NCI-H748 treated with DMSO at 0.1 percent for 48 hours (cell line): Measurements from ENCODE around the gene SIRT2.
"Not testable (repeated sequence)": the region's sequence is repeated elsewhere in the genome, so short reads cannot be mapped to it uniquely, and the experiment has no call there.

Experiments used
- DNase-seq: peaks from one replicate; lab custom pipeline; 2025; lab: John Stamatoyannopoulos, UW

Gene SIRT2

DNA sequence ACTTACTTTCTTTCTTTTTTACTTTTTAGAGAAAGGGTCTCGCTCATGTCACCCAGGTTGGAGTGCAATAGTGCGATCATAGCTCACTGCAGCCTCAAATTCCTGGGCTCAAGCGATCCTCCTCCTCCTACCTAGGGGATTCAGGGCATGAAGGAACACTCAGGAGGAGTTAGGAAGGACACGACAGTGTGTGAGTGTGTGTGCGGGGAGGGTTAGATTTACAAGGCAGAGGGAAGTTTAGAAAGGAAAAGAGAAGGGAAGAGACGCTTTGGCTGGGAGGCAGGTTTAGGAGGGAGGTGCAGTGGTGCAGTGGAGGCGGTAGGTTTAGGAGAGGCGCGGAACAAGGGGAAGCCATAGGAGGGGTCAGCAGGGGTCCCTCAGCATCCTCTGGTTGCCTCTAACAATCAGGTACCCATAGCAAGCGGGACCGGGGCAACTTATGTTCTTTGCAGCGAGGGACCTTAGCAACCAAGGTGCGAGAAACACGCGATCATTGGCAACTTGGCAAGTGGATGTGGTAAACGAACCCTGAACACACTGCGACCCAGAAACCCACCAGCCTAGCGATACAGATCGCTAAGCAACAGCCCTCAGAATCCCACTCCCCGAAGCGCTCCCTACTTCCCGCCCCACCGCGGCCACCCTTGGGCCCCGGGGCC, 501 bp downstream of the SIRT2 start:
- no peak for DNase-seq

DNA sequence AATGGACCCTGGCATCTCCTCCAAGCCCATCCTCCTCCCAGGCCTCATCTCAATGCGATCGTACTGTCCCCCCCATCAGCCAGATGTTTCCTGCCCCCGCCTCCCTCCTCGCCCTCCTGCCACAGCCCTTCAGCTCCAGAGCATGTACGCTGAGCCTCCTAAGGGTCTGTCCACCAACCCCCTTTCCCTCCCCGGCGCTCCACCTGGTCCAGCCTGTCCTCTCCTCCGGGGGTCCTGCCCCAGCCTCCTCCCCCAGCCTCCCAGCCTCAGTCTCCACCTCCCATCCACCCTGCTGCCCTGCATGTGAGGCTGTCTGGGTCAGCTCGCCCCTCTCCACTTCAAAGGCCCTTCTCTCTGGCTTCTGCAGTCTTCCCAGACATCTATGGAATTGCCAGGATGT, 4.5 kb downstream of the SIRT2 start:
- no peak for DNase-seq

DNA sequence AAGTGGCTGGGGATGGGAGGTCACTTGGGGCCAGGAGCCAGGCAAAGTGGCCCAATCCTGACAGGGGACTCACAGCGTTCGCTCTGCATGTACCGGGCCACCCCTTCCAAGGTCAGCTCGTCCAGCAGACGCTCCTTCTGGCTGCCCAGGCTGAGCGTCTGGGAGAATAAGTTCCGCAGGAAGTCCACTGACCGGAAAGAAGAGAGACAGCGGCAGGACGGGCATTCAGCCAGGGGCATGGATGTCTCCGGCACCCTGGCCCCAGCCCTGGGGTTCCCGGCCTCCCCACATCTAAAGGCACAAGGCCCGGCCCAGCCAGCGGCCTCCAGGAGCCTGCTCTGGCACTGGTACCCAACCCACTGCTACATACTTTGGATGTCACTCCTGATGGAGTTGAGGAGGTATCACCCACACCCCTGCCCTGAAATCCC, 6.1 kb downstream of the SIRT2 start:
- DNase-seq: no peak

DNA sequence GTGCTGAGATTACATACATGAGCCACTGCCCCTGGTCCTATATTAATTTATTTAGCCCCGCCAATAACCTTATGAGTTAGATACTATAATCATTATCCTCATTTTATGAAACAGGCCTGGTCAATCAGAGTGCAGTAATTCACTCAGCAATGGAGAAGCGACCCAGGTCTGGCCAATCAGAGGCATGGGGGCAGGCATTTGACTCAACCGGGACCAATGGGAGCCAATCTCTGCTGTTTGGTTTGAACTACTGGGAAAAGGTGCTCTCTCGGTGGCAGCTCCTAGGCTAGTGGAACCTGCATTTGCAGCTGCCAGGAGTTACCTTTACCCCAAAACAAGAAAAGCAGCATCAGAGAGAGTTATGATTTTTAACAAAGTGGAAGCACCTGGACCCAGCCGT, 6.6 kb downstream of the SIRT2 start:
- no peak for DNase-seq

DNA sequence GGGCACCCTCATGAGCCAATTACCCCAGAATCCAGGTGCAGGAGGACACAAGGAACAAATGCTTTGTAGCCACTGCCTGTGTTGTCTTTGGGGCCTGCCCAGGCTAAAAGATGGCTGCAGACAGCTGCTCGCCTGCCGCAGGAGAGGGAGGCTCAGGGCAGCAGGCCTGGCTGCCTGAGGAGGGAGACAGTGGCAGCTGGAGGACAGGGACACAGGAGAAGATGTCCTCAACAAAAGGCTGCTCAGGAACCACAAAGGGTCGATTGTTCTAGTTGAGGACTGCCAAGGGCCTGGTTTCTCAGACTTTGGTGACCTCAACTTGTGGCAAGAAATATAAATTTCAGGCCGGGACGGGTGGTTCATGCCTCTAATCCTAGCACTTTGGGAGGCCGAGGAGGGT, 7.6 kb downstream of the SIRT2 start:
- DNase-seq: no peak

DNA sequence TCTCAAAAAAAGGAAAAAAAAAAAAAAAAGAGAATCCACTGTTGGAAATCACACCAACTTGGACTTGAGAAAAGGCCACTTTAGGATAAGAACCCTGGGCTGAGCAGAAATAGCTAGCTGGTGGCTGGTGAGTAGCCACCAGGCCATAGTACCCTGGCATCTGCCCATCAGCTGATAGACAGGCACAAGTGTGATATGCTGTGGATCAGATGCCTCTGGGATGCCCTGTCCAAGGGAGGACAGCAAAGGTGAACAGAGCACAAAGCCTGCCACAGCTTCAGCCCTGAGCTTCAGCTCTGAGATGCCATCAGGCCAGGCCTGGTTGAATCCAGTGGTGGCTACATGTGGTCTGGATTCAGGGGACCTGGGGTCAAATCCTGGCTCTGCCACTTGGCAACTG, 8.7 kb downstream of the SIRT2 start:
- no peak for DNase-seq

DNA sequence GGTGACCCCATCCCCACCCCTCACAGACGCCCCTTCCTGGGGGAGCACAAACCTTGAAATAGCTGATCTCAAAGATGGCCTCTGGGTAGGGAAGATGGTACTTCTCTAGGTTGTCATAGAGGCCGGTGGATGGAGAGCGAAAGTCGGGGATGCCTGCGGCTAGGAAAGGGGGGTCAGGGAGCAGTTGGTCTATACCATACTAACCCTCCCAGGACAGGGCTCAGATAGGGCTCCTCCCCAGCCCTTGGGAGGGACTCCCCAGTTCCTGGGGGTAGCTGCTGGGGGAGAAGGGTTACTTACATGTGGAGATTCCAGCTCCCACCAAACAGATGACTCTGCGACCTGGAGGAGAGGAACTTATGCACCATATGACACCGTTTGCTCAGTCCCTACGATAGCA, 9.6 kb downstream of the SIRT2 start:
- no peak for DNase-seq

DNA sequence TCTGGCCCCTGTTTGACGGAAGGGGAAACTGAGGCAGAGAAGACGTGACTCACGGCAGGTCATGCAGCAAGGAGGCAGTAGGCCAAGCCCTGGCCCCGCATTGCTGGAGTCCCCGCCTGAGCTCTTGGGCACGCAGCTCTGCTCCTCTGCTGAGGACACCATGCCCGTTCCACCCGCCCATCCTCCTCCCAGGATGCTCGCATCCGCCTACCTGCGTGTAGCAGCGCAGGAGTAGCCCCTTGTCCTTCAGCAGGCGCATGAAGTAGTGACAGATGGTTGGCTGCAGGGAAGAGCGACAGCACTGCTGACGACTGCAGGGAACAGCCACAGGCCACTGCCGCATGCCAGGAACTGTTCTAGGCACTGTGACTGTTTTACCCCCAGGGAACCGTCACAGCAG, 10.5 kb downstream of the SIRT2 start:
- DNase-seq: no peak

DNA sequence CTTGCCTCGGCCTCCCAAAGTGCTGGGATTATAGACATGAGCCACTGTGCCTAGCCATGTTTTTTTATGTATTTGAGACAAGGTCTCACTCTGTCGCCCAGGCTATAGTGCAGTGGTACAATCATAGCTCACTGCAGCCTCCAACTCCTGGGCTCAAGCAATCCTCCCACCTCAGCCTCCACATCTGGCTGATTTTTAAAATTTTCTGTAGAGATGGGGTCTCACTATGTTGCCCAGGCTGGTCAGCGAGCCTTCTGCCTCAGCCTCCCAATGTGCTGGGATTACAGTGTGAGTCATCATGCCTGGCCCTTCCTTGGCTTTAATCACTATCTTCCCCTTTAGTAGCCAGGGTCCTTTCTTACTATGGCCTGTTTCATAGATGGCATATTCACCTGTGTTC, 14.7 kb downstream of the SIRT2 start:
- DNase-seq: not testable (repeated sequence)

DNA sequence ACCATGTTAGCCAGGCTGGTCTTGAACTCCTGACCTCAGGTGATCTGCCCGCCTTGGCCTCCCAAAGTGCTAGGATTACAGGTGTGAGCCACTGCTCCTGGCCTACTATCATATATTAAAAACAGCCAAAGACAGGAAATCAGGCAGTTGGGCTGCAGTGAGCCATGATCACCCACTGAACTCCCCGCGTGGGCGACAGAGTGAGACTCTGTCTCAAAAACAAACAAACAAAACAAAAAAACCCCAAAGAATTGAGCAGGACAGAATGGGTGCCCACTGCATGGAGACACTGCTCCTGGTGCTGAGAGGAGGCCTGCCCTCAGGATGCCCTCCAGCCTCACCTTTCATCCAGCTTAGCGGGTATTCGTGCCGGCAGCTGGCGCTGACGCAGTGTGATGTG, 16.1 kb downstream of the SIRT2 start:
- no peak for DNase-seq

DNA sequence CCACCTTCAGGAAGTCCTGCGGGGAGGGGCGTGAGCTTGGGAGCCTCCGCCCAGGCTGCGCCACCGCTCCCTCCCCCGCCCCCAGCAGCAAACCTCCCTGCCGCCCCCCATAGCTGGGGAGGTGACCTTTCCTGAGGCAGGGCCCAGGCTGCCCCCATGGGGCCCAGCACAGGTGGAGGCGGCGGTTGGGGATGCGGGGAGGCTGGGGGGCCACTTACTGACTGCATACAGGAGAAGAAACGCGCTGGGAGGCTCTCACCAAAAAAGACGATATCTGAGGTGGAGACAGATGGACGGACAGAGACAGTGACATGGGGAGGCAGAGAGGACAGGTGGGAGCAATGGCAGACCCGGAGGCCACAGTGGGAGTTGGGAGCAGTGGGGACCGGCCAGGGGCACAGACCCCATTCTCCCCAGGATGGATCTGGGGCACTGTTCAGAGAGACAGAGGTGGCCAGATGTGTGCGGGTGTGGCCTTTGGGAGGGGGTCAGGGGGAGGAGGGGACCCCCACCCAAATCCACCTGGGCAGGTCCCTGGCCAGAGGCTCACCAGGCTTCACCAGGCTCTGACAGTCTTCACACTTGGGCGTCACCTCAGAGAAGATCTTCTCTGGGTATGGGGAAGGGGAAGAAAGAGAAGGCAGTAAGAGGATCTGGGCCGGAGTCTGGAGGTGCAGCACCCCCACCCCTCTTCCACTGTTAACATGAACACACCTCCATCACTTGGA, 18.4 kb downstream of the SIRT2 start:
- DNase-seq: no peak

DNA sequence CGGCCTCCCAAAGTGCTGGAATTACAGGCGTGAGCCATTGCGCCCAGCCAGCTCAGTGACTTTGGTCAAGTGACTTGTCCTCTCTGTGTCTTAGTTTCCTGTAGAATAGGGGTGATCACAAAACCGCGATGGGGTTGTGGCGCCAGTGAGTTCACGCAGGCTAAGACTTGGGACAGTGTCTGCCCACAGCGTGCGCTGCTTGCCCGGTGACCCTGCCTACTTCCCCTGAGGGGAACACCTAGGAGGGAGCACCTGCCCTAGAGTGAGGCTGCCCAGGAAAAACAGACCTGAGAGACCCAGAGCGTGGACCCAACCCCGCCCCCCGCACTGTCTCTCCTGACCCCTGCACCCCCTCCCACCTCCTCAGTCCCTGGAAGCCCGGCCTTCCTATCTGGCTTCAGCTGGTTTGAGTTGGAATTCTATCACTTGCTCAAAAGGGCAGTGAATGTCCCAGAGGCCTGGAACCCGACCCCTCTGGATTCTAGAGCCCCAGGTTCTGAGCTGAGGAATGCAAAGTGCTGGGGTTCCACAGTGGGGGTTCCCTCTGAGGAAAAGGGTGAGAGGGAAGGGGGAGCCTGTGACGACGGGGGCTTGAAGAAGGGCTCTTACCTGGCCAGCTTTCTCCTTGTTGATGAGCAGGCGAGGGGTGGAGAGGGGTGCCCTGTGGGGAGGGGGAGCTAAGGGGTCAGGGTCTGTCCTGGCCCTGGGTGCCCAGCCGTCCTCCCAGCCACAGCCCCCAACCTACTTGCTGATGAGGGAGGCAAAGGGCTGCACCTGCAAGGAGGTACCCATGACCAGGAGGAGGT, 19.1 kb downstream of the SIRT2 start:
- no peak for DNase-seq

DNA sequence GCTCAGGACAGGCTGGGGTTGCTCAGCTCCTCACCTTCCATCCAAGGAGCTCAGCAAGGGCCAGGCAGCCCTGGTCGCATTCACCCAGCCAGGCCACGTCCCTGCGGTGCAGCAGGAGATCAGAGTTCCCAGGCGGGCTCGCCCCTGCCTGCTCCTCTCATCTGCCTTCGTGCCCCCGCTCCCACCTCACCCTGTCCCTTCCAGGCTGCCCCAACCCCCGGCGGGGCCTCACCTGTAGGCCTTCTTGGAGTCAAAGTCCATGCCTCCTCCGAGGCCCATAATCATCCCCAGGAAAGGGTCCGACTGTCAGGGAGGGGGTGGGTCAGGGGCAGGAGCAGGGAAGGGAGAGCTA, 20.0 kb downstream of the SIRT2 start:
- no peak for DNase-seq

DNA sequence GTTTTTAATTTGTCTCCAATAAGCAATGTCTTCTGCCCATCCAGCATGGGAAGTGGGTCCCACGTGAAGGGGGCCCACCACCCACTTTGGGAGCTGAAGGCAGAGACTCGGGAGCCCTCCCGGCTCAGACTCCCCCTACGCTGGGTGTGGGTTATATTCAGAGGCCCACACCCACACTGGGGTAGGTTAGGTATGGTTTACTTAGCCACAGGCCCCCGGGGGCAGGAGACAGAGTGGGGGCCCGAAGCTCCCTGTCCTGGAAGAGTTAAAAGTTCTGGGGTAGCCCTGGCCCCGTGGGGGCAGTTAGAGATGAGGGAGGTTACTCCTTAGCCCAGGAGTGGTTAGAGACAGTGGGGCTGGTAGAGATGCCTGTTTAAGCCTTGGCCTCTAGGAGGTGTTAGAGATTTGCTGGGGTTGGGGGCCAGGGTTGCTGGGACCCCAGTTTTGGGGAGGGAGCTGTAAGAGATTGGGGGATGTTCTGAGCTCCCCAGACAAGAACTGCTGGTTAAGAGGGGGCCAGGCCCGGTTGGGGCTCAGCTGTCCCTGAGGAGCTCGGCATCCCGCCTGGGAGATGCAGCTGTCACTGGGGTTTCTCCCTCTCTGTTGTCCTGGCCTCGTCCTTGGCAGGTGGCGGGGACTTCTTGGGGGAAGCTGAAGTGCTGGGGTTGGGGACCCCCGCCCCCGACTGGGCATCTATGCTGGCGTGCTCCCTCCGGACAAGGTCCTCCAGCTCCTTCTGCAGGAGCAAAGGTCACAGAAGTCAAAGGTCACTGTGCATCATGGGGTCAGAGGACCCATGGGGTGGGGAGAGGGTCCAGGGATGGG, 20.6 kb downstream of the SIRT2 start:
- DNase-seq: no peak

DNA sequence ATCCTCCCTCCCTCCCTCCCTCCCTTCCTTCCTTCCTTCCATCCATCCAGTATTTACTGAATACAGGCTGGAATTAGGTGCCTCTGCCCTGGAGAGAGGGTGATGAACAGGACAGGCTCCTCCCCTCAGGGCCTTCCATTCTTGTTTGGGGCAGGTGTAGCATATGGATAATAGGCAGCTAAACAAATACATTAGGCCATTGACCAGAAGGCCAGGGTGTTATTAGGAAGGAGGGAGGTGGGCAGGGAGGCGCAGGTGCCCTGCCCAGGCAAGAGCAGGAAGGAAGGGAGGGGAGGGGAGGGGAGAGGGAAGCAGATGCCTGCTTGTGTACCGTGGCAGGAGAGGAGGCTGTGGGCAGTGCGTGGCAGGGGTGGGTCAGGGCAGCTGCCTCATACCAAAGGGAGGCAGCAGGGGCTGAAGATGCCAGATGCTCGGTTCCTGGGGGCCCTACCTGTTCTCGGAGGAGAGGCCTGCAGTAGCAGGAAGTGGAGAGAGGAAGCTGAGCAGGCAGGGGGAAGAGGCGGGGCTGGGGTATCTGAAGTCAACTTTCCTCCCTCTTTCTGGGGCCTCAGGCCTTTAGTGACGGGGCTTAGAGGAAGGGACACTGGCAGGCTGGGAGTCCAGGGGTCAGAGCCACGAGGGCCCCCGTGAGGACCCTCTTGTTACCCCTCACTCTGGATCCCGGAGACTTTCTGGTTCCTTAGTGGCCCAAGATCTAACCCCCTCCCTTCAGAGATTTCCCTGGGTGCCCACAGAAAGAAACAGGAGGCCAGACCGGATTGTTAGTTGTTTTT, 21.4 kb downstream of the SIRT2 start, which contains the start of gene RINL:
Gene RINL (minus strand): TSS at position 495 of the 794 bp plus-strand sequence. CDS start 1,533 bp downstream, outside the sequence.
- peak; percentile 99 for DNase-seq

DNA sequence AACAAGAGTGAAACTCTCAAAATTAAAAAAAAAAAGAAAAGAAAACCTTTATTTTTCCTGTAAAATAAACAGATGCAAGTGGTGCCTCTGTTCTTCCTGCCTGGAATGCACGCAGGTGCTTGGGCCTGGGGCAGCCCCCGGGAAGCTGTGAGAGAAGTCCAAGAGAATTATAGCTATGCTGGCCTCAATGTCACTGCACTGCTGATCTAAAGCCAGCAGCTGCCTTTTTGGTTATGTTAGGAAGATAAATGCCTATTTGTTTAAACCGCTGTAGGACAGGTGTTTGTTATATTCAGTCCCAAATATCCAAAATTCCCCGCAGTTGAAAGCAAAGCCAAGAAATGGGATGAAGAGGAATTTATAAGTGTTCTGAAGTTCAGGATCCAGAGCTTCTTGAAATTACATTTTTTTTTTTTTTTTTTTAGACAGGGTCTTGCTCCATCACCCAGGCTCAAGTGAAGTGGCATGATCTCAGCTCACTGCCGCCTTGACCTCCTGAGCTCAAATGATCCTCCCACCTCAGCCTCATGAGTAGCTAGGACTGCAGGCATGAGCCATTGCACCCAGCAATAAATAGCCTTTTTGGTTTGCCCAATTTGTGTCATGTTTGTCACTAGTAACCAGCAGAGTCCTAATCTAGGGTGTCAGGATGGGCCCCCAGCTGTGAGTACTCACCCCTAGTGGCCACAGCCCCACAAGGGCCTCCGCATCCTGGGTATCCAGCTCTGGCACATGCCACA, 23.6 kb downstream of the SIRT2 start:
- no peak for DNase-seq

DNA sequence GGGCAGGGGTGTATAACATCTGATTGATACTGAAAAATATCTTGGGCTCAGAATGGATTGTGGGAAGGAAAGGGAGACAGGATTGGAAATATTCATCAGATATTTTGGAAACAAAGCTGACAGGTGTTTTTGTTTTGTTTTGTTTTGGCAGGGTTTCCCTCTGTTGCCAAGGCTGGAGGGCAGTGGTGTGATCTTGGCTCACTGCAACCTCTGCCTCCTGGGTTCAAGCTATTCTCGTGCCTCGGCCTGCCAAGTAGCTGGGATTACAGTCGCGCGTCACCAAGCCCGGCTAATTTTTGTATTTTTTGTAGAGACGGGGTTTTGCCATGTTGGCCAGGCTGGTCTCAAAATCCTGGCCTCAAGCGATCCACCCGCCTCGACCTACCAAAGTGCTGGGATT, 26.0 kb downstream of the SIRT2 start:
- not testable (repeated sequence) for DNase-seq

DNA sequence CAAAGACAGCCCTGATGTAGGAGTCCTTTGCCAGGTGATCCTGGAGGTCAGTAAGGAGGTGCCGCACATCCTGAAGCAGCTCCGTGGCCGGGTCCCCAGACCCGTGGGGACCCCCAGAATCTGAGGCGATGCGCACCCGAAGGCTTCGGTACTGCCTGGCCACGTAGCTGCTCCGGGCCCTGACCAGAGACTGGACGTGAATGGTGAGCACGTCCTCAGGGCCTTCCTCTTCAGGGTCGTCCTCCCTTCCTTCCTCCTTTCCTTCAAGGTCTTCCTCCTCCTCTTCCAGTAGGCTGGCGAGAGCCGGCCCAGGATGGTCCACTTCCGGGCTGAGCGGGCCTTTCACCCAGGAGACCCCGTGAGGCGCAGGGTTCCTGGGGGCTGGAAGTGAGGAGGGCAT, 28.8 kb downstream of the SIRT2 start:
- DNase-seq: no peak

DNA sequence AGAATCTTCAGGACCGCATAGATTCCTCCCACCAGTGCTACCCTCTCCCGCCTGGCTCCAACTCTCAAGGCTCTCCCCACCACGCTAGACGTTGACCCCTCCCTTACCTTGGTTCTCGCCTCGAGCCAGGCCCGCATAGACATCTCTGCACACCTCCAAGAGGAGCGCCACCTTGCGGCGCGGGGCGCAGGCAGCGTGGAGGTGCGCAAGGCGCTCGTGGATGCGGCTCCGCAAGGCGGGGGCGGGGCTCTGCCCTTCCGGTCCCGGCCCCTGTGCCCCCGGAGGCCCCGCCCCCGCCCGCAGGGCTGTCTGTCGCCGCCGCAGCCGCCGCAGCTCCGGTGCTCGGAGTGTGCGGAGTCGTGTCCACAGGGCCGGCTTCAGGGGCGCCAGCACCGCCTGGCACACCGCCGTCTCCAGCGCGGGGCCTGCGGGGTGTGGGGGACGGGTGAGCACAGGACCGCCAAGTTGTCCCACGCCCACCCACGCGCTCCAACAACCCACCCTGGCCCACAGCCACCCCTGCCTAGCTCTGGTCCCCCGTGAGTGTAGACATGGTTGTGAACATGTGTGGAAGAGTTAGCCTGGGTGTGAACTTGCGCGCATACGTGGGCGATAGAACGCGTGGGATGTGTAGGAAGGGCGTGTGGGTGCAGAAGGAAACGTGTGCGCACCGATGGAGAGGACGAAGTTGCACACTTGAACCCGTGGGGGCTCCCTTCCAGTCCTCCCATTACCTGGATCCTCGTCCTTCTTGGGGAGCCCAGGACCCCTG, 29.4 kb downstream of the SIRT2 start:
- no peak for DNase-seq
